ENCODE measurements around the gene RANBP3.

GRCh38 chr19:5951338-5951861 lies 26.5 kb downstream of the RANBP3 start:
- no peak for TF ChIP-seq EZH2 (IDR thresholded peaks at IDR 0.05; ENCODE audit: borderline replicate concordance, low read length)
- TF ChIP-seq CTCF (conservative IDR thresholded peaks at IDR 0.05 in 1 of 2, IDR thresholded peaks at IDR 0.05 in 1 of 2; ENCODE audit: extremely low read depth in 1 of 2, insufficient read depth in 1 of 2, low read depth in 1 of 2, low read length in 2 of 2), result no peak
